Aorta (tissue), 5 donors: Measurements from ENCODE around the gene CEP57. TPM values are rescaled to one million over a fixed set of nuclear protein-coding genes. Genes with fewer than 3 reads are reported as not detected.
"Not testable (repeated sequence)": the region's sequence is repeated elsewhere in the genome, so short reads cannot be mapped to it uniquely, and the experiment has no call there.

Experiments used
- ATAC-seq: fragments of 200-7000 bp; cut with Tn5 transposase; one replicate; pipeline ENCODE4 v1.9.1; 2022; ENCODE audit warnings: moderate library complexity; ENCODE audit not compliant: low FRiP score
- DNase-seq, 2 donors: peaks; one replicate each; pipeline ENCODE4 v3.0.0-alpha.2; 2020
- H3K27ac ChIP-seq, 2 donors: one replicate each; pipeline ENCODE4 v1.5.1; 2013; ENCODE audit warnings: low read length in 2 of 2, mild to moderate bottlenecking in 2 of 2, moderate library complexity in 2 of 2, control low read depth in 1 of 2, inconsistent platforms in 1 of 2, low read depth in 1 of 2
- H3K27me3 ChIP-seq, 2 donors: one replicate each; pipeline ENCODE4 v1.6.1; 2013; ENCODE audit warnings: control low read depth in 1 of 2, low read length in 1 of 2, mild to moderate bottlenecking in 1 of 2, moderate library complexity in 1 of 2; ENCODE audit not compliant: insufficient read depth in 2 of 2, control insufficient read depth in 1 of 2
- H3K36me3 ChIP-seq, 2 donors: one replicate each; pipeline ENCODE4 v1.6.1; 2013; ENCODE audit warnings: control low read depth in 1 of 2, low read length in 1 of 2, mild to moderate bottlenecking in 1 of 2; ENCODE audit not compliant: insufficient read depth in 2 of 2, control insufficient read depth in 1 of 2
- H3K4me1 ChIP-seq, 2 donors: one replicate each; pipeline ENCODE4 v1.6.1; 2013; ENCODE audit warnings: low read length in 2 of 2, control low read depth in 1 of 2, mild to moderate bottlenecking in 1 of 2, moderate library complexity in 1 of 2; ENCODE audit not compliant: insufficient read depth in 2 of 2, control insufficient read depth in 1 of 2
- H3K4me3 ChIP-seq, 2 donors: one replicate each; pipeline ENCODE4 v1.5.1; 2013; ENCODE audit warnings: low read length in 2 of 2, control low read depth in 1 of 2, mild to moderate bottlenecking in 1 of 2
- H3K9me3 ChIP-seq: one replicate; pipeline ENCODE4 v1.6.1; 2013; ENCODE audit warnings: mild to moderate bottlenecking, low read length; ENCODE audit not compliant: control insufficient read depth
- WGBS, 2 donors: extraction: QIAGEN DNeasy Blood & Tissue Kit; methylation state at CpG; one replicate each; pipeline ENCODE4 v1.1.7; 2013; 5-methylcytosine and 5-hydroxymethylcytosine counted together
- intact Hi-C, 2 donors: fragments of 100-400 bp; cut with DNase I; formaldehyde crosslinking; loops; one replicate each; pipeline versions ENCODE4 v1.14.2 to v1.15.0; 2022
- polyA plus RNA-seq, 2 donors: library from polyadenylated mRNA; stranded (reverse); fragments of 200-250 nt; gene quantifications; one replicate each; pipeline ENCODE4 v1.2.3, GENCODE V29; 2013
- total RNA-seq, 2 donors: library from RNA; stranded (reverse); fragmentation: NEBNext Ultra II Directional; extraction: Animal tissue kit (Norgen Biotek cat#: 25700); gene quantifications; one replicate each; pipeline ENCODE4 v1.2.1, GENCODE V29; 2021
- donor health status: healthy with polysubstance abuse.
- donor health status: Bipolar disorder and iron deficiency.
- donor health status: DM: no; HTN: no; CAD: no.
- donor health status: DM: no; HTN: no; CAD: no.
- donor health status: DM: yes; HTN: yes; CAD: no.

CEP57 gene
- total and polyA plus RNA-seq, 4 donors: 20.5 to 39.3 (median 23.1) TPM

DNA sequence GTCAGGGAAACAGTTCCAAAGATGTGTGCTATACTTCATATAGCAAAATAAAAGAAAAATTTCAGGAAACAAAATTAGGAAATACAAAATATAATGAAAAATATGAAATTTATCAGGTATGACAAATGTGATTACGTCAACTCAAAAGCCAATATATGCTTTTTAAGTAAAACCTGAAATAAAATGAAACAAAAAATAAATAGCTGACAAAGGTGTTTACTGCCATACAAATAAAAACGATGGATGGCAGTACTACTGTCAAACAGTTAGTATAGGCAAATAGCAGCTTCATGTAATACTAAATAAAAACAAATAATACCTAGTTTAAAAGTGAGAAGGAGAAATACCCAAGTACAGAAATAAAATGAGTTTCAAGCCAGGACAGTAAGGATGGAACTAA lies 13.7 kb downstream of the CEP57 start:
- H3K27ac ChIP-seq: no peak overlapping the region
- 96 to 97% methylated on average over 2 of the region's 2 CpGs for WGBS, 2 donors
- intact Hi-C loops: no loop called here
- H3K4me3 ChIP-seq: no peak overlapping the region
- no peaks in the 10 kb centered on the region for H3K9me3 ChIP-seq
- no peaks in the 10 kb centered on the region for H3K4me1 ChIP-seq
- peaks cover 0 to 6% of the 10 kb centered on the region in 2 donors for H3K36me3 ChIP-seq
- H3K27me3 ChIP-seq: no peaks in the 10 kb centered on the region
- no peak for DNase-seq
- ATAC-seq: no peak

DNA sequence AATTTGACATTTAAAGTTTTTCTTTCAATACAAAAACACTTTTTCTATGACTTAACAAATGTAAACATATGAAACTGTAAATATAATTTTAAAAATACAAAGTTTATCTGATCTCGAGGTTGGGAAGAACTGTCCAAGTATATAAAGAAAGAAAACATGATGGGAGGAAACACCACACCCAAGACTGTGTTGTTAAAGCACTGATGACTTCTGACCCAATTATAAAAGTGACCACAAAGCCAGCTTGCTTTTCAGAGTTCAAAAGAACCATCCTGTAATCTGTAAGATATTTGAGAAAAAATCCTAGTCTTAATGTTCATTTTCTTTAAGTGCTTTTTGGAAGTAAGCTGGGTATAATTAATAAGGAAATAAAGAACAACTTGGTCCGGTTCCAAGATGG lies 15.6 kb downstream of the CEP57 start:
- ATAC-seq: no peak
- 89 to 98% methylated on average over 2 of the region's 2 CpGs for WGBS, 2 donors
- H3K27ac ChIP-seq: no peak overlapping the region
- H3K27me3 ChIP-seq: no peaks in the 10 kb centered on the region
- intact Hi-C loops: no loop called here
- DNase-seq: no peak
- no peak overlapping the region for H3K4me3 ChIP-seq
- no peaks in the 10 kb centered on the region for H3K9me3 ChIP-seq
- H3K36me3 ChIP-seq: peaks cover 0 to 3% of the 10 kb centered on the region in 2 donors
- H3K4me1 ChIP-seq: no peaks in the 10 kb centered on the region

- ATAC-seq, H3K9me3 ChIP-seq, H3K27ac ChIP-seq, H3K27me3 ChIP-seq, H3K4me3 ChIP-seq, H3K4me1 ChIP-seq, intact Hi-C loops, H3K36me3 ChIP-seq: not testable (repeated sequence)
- peak in 1 of 2 donors; percentile 42 for DNase-seq
- 98% methylated on average over 6 of the region's 6 CpGs for WGBS, 2 donors
Measured at GRCh38 chr11:95806464-95806863, 16.2 kb downstream of the CEP57 start.

- H3K27me3 ChIP-seq, H3K9me3 ChIP-seq, H3K4me1 ChIP-seq, H3K36me3 ChIP-seq, DNase-seq, ATAC-seq, H3K27ac ChIP-seq, H3K4me3 ChIP-seq, intact Hi-C loops: not testable (repeated sequence)
- 98% methylated on average over 4 of the region's 4 CpGs for WGBS, 2 donors
Measured at GRCh38 chr11:95811052-95811451, 20.8 kb downstream of the CEP57 start.

DNA sequence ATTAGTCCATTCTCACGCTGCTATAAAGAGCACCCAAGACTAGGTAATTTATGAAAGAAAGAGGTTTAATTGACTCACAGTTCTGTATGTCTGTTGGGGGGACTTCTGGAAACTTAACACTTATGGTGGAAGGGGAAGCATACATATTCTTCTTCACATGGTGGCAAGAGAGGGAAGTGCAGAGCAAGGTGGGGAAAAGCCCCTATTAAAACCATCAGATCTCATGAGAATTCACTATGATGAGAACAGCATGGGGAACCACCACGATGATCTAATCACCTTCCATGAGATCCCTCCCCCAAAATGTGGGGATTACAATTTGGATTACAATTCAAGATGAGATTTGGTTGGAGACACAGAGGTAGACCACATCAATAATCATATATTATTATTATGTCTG lies 25.7 kb downstream of the CEP57 start:
- Histone ChIP-seq H3K27me3 (no peaks in the 10 kb centered on the region), H3K9me3 (no peaks in the 10 kb centered on the region), H3K27ac (no peak overlapping the region), H3K4me1 (no peaks in the 10 kb centered on the region), H3K4me3 (no peak overlapping the region), H3K36me3 (no peaks in the 10 kb centered on the region)
- ATAC-seq: no peak
- DNase-seq: no peak
- WGBS, 2 donors: 96% methylated on average over 2 of the region's 2 CpGs
- intact Hi-C loops: no loop called here

- H3K4me3 ChIP-seq: no peak overlapping the region
- H3K4me1 ChIP-seq: no peaks in the 10 kb centered on the region
- intact Hi-C loops: no loop called here
- no peaks in the 10 kb centered on the region for H3K9me3 ChIP-seq
- H3K36me3 ChIP-seq: peaks cover 0 to 4% of the 10 kb centered on the region in 2 donors
- ATAC-seq: no peak
- 18 to 20% methylated on average over 2 of the region's 2 CpGs for WGBS, 2 donors
- no peak overlapping the region for H3K27ac ChIP-seq
- no peaks in the 10 kb centered on the region for H3K27me3 ChIP-seq
- DNase-seq: no peak
Measured at GRCh38 chr11:95821640-95822039, 31.3 kb downstream of the CEP57 start.

- Histone ChIP-seq H3K9me3 (no peaks in the 10 kb centered on the region), H3K27me3 (no peaks in the 10 kb centered on the region), H3K27ac (no peak overlapping the region), H3K4me1 (no peaks in the 10 kb centered on the region), H3K36me3 (no peaks in the 10 kb centered on the region), H3K4me3 (no peak overlapping the region)
- ATAC-seq (no peak), DNase-seq (no peak)
- intact Hi-C loops: no loop called here
- WGBS, 2 donors: 86 to 91% methylated on average over 4 of the region's 4 CpGs
Measured at GRCh38 chr11:95827696-95828095, 37.4 kb downstream of the CEP57 start.

DNA sequence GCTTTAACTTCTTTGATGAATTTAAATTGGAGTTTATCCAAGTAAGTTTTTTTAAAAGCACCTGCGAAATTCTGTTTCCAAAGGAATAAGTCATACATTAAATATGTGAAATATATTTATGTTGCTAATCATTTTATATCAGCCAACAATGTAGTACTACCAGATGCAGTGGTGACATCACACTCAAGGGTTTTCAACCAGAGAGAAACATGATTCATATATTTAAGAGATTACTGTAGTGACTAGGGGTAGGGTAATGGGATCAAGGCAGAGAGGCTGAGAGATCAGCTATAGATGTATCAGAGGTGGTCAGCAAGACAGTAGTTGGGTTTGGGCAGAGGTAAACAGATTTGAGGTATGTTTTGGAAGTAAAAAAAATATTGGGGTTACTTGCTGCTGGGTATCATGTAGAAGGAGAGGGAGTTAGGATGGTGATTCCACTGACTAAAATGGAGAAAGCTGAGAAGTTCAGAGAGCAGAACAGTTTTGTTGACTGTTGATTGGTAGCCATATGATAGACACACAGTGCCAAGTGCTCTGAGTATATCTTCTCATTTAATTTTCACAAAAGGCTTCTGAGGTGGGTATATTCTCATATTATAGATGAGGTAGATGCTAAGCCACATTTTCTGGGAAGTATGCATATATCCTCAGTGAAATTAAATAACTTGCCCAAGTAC lies 39.4 kb downstream of the CEP57 start:
- Histone ChIP-seq H3K36me3 (peaks cover 0 to 3% of the 10 kb centered on the region in 2 donors), H3K27me3 (no peaks in the 10 kb centered on the region), H3K4me1 (no peaks in the 10 kb centered on the region), H3K27ac (no peak overlapping the region), H3K9me3 (no peaks in the 10 kb centered on the region), H3K4me3 (no peak overlapping the region)
- ATAC-seq: no peak
- no peak for DNase-seq
- WGBS, 2 donors: 67 to 78% methylated on average over 1 of the region's 1 CpG
- intact Hi-C loops: no loop called here

GRCh38 chr11:95831198-95831883 lies 41.0 kb downstream of the CEP57 start:
- H3K27me3 ChIP-seq: no peaks in the 10 kb centered on the region
- H3K4me1 ChIP-seq: peaks cover 0 to under 1% of the 10 kb centered on the region in 2 donors
- H3K9me3 ChIP-seq: no peaks in the 10 kb centered on the region
- H3K4me3 ChIP-seq: no peak overlapping the region
- ATAC-seq (no peak), DNase-seq (no peak)
- intact Hi-C loops: no loop called here
- WGBS, 2 donors: 63 to 66% methylated on average over 2 of the region's 2 CpGs
- no peak overlapping the region for H3K27ac ChIP-seq
- peaks cover 0 to 6% of the 10 kb centered on the region in 2 donors for H3K36me3 ChIP-seq
